Tibial artery (tissue), 4 donors: ENCODE data around the gene MED12L.
"Not testable (repeated sequence)": the region's sequence is repeated elsewhere in the genome, so short reads cannot be mapped to it uniquely, and the experiment has no call there.

Source experiments
- DNase-seq, 2 donors: peaks; one replicate each; pipeline ENCODE4 v3.0.0-alpha.2; 2019
- H3K27ac ChIP-seq, 2 donors: fragments of 200-600 bp; sonication (generic) in 1 of 2; 1 replicate in 1 of 2; 2 replicates in 1 of 2; pipeline ENCODE4 v1.5.1; 2018 to 2019; ENCODE audit warnings: mild to moderate bottlenecking in 1 of 2
- H3K27me3 ChIP-seq, 2 donors: fragments of 200-600 bp; sonication (generic) in 1 of 2; one replicate each; pipeline versions ENCODE4 v1.5.1 to v1.6.0; 2016 to 2019
- H3K36me3 ChIP-seq, 3 donors: fragments of 200-600 bp; sonication (generic) in 2 of 3; one replicate each; pipeline ENCODE4 v1.5.1; 2016 to 2019; ENCODE audit warnings: mild to moderate bottlenecking in 2 of 3
- H3K4me1 ChIP-seq, 4 donors: fragments of 200-600 bp; sonication (generic) in 2 of 4; 1 replicate in 3 of 4; 2 replicates in 1 of 4; pipeline ENCODE4 v1.5.1; 2016 to 2019
- H3K4me3 ChIP-seq, 2 donors: fragments of 200-600 bp; sonication (generic) in 1 of 2; 1 replicate in 1 of 2; 2 replicates in 1 of 2; pipeline ENCODE4 v1.5.1; 2018 to 2019; ENCODE audit warnings: mild to moderate bottlenecking in 2 of 2
- H3K9me3 ChIP-seq, 3 donors: fragments of 200-600 bp; sonication (generic) in 1 of 3; one replicate each; pipeline ENCODE4 v1.5.1; 2016 to 2019
- intact Hi-C: fragments of 100-400 bp; cut with DNase I; formaldehyde crosslinking; loops from one replicate; pipeline ENCODE4 v1.15.0; 2023; ENCODE audit warnings: low total_unique reads
- TF ChIP-seq, protein P1 (sequence below), 2 experiments: fragments of 200-600 bp in 1 of 2; fragments of 450-650 bp in 1 of 2; IDR thresholded peaks; one replicate each; pipeline ENCODE4 v1.5.1; 2017 to 2019; ENCODE audit warnings: antibody characterized with exemption in 2 of 2, mild to moderate bottlenecking in 1 of 2, moderate library complexity in 1 of 2

MED12L gene

DNA sequence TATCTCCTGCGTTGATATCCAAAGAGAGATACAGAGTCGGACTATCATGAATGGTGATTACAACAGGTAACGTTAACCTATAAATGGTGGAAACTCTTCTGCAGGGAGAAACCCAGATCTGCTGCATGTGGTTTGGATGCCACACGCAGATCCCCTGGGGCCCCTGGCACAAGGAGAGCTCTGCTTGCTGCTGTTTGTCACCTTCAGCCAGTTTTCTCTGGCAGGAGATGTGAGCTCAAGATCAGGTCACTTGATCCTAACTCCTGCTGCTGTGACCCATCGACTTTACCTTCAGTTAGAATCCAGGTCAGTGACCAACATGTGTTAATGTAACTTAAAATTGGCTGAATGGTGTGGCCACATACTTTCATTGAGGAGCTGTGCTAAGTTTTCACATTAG lies 141.4 kb downstream of the MED12L start:
- no peak for DNase-seq
- intact Hi-C loops: loop anchor here (5.0 kb wide), 1 partner anchor 55 kb away; no protein-coding TSS in a partner anchor
- H3K9me3 ChIP-seq: no peaks in the 10 kb centered on the region
- H3K36me3 ChIP-seq: no peaks in the 10 kb centered on the region
- peaks cover 0 to 14% (median 5%) of the 10 kb centered on the region in 4 donors for H3K4me1 ChIP-seq
- H3K27ac ChIP-seq: no peak overlapping the region
- TF ChIP-seq, protein P1, sequence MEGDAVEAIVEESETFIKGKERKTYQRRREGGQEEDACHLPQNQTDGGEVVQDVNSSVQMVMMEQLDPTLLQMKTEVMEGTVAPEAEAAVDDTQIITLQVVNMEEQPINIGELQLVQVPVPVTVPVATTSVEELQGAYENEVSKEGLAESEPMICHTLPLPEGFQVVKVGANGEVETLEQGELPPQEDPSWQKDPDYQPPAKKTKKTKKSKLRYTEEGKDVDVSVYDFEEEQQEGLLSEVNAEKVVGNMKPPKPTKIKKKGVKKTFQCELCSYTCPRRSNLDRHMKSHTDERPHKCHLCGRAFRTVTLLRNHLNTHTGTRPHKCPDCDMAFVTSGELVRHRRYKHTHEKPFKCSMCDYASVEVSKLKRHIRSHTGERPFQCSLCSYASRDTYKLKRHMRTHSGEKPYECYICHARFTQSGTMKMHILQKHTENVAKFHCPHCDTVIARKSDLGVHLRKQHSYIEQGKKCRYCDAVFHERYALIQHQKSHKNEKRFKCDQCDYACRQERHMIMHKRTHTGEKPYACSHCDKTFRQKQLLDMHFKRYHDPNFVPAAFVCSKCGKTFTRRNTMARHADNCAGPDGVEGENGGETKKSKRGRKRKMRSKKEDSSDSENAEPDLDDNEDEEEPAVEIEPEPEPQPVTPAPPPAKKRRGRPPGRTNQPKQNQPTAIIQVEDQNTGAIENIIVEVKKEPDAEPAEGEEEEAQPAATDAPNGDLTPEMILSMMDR (IDR thresholded peaks at IDR 0.05): no peak
- no peaks in the 10 kb centered on the region for H3K27me3 ChIP-seq
- H3K4me3 ChIP-seq: no peak overlapping the region

DNA sequence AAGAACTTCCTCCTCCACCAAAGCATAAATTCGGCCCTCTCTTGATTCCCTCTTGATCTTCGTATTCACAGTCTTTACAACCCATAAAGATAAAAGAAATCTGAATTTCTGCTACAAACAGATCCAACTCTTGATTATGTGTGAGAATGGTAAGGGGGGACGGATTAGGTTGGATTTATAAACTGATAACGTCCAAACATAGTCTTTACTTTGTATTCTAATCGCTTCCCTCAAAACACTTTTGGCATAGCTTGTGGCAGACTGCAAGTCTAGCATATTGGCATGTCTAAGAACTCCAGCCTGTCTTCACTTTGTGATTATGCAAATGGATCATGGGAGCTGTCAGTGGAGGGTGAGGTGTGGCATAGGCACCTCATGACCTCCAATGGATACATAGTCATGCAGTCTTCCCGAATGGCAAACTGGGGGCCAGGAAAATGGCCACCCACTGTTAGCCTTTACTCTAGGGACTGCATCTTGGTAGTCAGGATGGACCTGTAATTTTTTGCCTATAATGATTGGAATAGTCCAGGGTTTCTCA lies 141.9 kb downstream of the MED12L start:
- Histone ChIP-seq H3K36me3 (no peaks in the 10 kb centered on the region), H3K4me3 (no peak overlapping the region), H3K4me1 (peaks cover 0 to 14% (median 5%) of the 10 kb centered on the region in 4 donors), H3K9me3 (no peaks in the 10 kb centered on the region), H3K27ac (no peak overlapping the region), H3K27me3 (no peaks in the 10 kb centered on the region)
- intact Hi-C loops: loop anchor here (5.0 kb wide), 1 partner anchor 55 kb away; no protein-coding TSS in a partner anchor
- no peak for DNase-seq
- TF ChIP-seq, protein P1 (IDR thresholded peaks at IDR 0.05): no peak

DNA sequence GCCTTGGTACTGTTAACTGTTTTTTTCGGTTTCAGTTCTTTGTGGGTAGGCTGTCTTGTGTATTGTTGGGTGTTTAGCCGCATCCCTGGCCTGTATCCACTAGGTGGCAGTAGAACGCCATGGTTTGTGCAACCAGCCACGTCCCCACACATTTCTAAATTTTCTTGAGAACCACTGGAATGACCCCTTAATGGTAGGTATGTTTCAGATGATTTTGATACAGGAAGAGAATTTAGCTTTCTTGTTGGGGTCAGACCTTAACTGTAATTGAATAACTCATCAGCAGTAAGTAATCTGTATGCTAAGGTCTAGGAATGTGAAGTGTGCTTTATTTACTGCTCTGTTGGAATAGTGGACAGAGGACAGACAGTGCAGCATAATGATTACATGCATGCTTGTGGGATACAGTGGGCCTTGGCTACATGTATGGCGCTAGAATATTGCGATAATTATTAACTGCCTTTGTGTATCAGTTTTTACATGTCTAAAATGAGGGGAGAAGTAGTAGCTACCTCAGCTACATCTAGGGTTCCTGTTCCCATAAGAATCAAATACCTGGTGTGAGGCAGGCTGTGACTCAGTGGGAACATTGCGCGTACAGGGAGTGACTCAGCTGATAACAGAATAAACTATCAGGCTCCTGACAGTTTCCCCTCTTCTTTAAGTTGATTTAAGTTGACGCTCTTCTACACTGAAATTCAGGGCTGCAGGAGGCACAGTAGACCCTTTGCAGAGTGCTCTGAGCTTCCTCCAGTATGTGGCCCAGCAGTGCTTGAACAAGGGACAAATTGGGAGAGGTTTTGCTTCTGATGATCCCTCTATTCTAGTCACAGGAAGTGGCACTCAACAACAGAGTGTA lies 142.6 kb downstream of the MED12L start:
- no peaks in the 10 kb centered on the region for H3K36me3 ChIP-seq
- H3K27me3 ChIP-seq: no peaks in the 10 kb centered on the region
- H3K4me1 ChIP-seq: peaks cover 0 to 14% (median 5%) of the 10 kb centered on the region in 4 donors
- no peaks in the 10 kb centered on the region for H3K9me3 ChIP-seq
- H3K27ac ChIP-seq: no peak overlapping the region
- DNase-seq: peak; percentile 71 to 75
- H3K4me3 ChIP-seq: no peak overlapping the region
- TF ChIP-seq, protein P1 (IDR thresholded peaks at IDR 0.05): peak; percentile 87 to 88
- intact Hi-C loops: loop anchor here (5.0 kb wide), 1 partner anchor 54 kb away; no protein-coding TSS in a partner anchor

DNA sequence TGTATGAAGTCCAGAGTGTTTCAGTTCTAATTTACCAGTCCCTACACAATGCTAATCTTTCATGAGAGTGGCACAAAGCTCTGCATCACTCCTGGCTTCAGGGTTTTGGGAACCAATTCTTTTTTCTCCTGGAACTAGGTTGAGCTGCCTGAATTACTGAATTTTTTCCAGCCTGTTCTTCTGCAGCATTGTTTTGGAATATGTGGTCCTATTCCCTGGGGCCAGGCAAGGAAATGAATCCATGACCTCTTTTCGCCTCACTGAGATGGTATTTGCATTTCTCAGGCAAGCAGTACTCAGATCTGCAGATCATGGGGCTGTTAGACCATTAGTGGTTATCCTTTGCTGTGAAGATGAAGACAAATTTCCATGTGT lies 143.2 kb downstream of the MED12L start:
- no peaks in the 10 kb centered on the region for H3K27me3 ChIP-seq
- intact Hi-C loops: loop anchor here (5.0 kb wide), 1 partner anchor 54 kb away; no protein-coding TSS in a partner anchor
- no peak overlapping the region for H3K4me3 ChIP-seq
- H3K36me3 ChIP-seq: no peaks in the 10 kb centered on the region
- H3K27ac ChIP-seq: no peak overlapping the region
- no peaks in the 10 kb centered on the region for H3K9me3 ChIP-seq
- H3K4me1 ChIP-seq: peaks cover 0 to 14% (median 5%) of the 10 kb centered on the region in 4 donors
- TF ChIP-seq, protein P1 (IDR thresholded peaks at IDR 0.05): no peak
- DNase-seq: no peak

DNA sequence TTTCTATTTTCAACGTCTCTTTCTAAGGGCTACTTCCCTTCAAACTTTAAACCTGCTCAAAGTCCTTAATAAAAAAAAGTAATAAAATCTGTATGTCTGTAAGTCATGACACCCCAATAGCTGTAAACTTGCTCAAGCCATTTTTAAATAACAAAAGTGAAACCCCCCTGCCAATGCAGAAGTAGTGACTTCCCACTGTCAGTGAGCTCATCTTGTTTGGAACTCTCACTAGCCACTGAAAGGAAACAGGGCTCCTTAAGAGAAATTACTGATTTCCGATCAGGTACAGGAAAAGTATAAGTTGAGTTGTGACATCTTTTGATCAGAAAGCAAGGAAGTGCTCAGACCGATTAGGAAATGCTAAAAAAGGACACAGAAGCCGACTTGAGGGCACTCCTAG lies 145.2 kb downstream of the MED12L start:
- no peaks in the 10 kb centered on the region for H3K36me3 ChIP-seq
- H3K27ac ChIP-seq: no peak overlapping the region
- peaks cover 0 to 14% (median 5%) of the 10 kb centered on the region in 4 donors for H3K4me1 ChIP-seq
- TF ChIP-seq, protein P1 (IDR thresholded peaks at IDR 0.05): no peak
- H3K27me3 ChIP-seq: no peaks in the 10 kb centered on the region
- H3K4me3 ChIP-seq: no peak overlapping the region
- no peaks in the 10 kb centered on the region for H3K9me3 ChIP-seq
- no peak for DNase-seq
- intact Hi-C loops: no loop called here

DNA sequence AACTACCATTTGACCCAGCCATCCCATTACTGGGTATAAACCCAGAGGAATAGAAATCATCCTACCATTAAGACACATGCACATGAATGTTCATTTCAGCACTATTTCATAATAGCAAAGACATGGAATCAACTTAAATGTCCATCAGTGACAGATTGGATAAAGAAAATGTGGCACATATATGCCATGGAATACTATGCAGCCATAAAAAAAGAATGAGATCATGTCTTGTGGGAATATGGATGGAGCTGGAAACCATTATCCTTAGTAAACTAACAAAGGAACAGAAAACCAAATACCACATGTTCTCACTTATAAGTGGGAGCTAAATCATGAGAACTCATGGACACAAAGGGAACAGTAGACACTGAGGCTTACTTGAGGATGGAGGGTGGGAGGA lies 146.9 kb downstream of the MED12L start:
- H3K36me3 ChIP-seq, H3K4me3 ChIP-seq, H3K9me3 ChIP-seq, intact Hi-C loops, DNase-seq, H3K27me3 ChIP-seq, H3K27ac ChIP-seq: not testable (repeated sequence)
- H3K4me1 ChIP-seq: peaks cover 0 to 14% (median 5%) of the 10 kb centered on the region in 4 donors
